Activated CD4-positive, CD25-positive, alpha-beta regulatory T cell treated with anti-CD3 and anti-CD28 coated beads, Interleukin-2, amount 50 U/mL, for 72 hours (primary cell): ENCODE data around the gene SH3RF2.

Experiments
- DNase-seq: peaks from one replicate; pipeline ENCODE4 v3.0.0; 2021

The SH3RF2 gene

DNA sequence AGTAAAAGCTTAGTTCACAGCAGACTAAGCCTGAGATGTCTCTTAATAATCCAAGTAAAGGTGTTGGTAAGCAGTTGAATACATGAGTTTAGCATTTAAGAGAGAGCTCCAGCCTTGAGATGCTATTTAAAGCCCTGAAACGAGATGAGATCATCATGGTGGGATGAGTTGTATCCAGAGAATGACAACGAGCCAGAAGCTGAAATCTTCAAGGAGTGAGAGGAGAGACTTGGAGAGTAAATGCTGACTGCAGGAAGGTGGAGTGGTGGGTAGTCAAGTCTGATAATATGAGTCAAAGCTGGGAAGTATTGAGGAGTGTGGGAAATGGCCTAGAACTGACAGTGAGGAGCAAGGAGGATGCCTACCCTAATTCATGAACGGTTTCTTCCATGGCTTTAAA is 115.3 kb downstream of the SH3RF2 start:
- DNase-seq = no peak

DNA sequence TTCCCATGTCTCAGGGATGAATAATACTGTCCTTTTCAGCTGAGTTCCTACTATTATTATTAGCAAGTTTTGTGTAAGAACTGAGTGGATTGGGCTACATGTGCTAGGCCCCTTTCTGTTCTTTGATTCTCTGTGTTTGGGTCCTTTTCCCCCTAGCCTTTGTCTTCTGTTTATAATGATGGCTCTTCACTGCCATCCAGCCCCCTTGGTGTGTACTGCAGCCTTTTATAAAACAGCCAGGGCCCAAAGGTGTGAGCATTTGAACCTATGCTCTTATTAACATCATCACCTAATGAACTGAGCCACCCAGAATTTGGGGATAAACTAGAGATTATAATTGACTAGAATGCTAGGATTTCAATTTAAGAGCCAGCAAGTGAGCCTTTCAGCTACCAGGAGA is 116.4 kb downstream of the SH3RF2 start:
- DNase-seq = no peak

DNA sequence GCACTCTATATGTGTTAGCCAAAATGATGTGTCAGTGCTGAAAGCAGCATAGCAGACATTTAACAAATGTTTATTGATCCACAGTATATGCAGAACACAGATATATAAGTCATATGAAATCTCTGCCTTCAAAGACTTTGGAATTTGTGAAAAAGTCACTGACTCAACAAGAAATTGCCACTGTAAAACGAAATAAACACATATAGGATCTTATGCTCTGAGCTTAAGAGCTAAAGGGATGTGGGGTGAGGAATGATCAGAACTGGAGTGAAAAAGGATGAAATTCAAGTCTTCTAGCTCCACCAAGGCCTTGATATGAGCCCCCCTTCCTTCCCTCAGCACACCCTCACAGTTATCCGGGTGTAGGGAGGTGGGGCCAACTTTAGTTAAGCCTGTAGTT is 119.1 kb downstream of the SH3RF2 start:
- no peak for DNase-seq

DNA sequence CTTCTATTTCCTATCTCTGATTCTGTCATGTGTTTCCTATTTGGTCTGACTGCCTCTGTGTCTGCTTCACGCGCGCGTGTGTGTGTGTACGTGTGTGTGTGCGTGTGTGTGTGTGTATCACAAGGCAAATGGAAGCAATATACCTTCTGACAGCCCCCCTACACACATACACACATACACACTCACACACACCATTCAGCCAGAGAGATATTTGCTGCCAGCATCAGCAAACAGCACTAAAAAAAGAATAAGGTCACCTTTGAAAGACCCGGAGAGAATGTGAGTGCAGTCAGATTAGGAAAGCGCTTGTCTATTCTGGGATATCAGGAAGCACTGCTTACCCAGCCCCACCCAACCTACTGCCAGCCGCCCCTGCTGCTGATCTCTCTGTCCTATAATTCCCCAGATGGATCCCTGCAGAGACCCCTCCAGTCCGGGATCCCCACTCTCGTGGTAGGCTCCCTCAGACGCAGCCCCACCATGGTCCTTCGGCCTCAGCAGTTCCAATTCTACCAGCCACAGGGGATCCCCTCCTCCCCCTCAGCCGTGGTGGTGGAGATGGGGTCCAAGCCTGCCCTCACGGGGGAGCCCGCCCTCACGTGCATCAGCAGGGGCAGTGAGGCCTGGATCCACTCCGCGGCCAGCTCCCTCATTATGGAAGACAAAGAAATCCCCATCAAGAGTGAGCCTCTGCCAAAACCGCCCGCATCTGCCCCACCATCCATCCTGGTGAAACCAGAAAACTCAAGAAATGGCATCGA is 123.3 kb downstream of the SH3RF2 start:
- no peak for DNase-seq

DNA sequence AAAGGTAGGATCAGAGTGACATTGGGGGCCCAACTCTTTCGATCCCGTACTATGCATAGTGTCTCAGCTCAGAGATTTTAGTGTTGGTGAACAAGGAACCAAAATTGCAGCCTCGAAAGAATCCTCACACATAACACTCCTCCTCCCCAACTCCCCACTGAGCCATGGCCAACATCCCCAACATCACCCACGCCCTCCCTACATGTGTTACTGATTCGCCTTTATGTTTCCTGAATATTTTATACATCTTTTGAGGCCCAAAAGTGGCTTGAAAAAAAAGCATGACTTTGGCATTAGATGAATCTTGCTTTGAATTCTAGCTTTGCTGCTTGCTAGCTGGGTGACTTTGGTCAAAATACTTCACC is 123.8 kb downstream of the SH3RF2 start:
- no peak for DNase-seq

DNA sequence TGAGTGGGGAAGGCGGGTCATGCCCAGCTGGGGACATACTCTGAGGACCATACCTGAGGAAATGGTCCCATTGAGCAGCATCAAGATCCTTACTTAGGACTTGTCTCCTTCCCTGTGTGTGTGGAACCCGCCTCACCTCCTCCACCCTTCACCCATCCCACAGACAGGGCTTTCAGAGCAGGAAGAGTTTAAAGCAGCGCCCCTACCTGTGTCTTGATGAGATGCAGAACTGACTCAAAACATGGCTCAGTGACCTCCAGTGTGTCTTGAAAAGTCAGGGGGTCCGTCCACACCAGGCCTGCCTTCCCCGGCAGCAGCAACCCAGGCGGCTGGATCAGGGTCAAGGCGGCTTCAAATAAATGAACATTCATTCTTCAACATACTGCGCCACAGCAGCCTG is 130.6 kb downstream of the SH3RF2 start:
- no peak for DNase-seq

DNA sequence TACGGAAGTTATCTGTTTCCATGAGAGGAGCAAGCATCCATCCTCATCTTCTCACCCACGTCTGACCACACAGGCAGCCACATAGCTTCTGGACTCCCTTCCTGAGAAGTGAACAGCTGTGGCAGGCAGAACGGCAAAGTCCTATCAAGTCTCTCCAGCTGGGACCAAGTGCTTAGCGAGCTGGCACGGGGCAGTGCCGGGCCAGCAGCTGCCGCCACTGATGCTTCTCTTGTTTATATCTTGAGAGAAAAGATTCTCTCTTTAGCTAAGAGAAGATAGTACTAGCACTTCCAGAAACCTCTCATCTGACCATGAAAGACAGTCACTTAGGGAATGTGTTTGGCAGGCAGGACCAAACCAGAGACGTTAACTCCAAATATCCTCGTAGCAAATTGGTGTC is 131.8 kb downstream of the SH3RF2 start:
- DNase-seq = no peak

- no peak for DNase-seq
Observed at GRCh38 chr5:146068977-146069779, 132.8 kb downstream of the SH3RF2 start.

DNA sequence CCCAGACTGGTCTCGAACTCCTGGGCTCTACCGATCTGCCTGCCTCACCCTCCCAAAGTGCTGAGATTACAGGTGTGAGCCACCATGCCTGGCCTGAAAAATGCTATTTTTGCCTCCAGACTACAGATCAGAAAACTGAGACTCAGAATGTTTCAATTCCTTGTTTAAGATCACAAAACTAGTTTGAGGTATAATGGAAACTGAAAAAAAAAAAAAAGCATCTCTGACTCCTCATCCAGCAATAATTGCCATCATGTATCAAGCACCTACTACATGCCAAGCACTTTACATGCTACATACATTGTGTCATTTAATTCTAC is 133.4 kb downstream of the SH3RF2 start:
- DNase-seq = no peak

GRCh38 chr5:146070746-146071145 is 134.4 kb downstream of the SH3RF2 start:
- DNase-seq = no peak

- DNase-seq = no peak
Observed at GRCh38 chr5:146071171-146071570, 134.8 kb downstream of the SH3RF2 start.

GRCh38 chr5:146072595-146072994 is 136.2 kb downstream of the SH3RF2 start:
- DNase-seq = no peak

DNA sequence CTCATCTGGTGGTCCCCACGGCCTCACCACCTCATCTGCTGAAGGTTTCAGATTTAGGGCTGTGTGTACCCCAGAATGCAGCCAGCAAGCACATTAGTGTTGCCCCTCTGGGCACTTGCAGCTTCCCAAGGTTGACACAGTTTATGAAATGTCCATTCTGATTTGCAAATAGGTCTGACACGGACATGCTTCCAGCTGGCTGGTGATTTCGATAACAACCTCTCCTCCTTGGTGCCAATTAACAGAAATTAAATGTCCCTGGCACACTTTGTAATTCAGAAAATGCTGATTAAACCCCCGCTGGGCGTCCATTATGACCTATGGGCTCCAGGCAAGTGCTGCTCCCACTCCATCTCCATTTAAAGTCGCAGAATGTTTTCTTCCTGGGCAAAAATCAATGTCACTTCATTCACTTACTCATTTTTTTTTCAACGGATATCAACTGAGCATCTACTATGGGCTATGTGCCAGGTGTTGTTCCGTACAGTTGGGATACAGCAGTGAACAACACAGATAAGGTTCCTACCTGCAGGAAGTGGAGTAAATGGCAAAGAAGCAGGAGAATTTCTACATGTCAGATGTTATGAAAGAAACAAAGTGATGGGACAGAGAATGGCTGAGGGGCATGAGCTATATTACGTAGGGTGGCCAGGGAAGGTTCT is 137.0 kb downstream of the SH3RF2 start:
- no peak for DNase-seq

DNA sequence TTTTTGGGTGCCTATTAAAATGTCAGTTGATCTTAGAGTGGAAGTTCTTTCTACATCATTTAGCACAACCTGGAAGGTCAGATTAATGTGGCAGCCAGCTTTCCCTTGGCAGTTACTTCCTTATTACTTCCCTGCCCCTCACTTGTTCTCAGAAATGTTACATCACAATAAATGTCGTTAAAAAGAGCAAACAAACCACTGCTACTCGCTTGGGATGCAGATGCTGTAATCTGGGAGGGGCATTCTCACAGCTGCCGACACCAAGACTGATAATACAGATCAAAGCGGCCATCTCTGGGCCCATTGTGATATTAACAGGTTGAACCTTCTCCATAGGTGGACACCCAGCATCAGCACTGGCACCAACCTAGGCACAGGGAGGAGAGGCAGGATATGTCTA is 139.7 kb downstream of the SH3RF2 start:
- no peak for DNase-seq

- no peak for DNase-seq
Observed at GRCh38 chr5:146076455-146076854, 140.1 kb downstream of the SH3RF2 start.

DNA sequence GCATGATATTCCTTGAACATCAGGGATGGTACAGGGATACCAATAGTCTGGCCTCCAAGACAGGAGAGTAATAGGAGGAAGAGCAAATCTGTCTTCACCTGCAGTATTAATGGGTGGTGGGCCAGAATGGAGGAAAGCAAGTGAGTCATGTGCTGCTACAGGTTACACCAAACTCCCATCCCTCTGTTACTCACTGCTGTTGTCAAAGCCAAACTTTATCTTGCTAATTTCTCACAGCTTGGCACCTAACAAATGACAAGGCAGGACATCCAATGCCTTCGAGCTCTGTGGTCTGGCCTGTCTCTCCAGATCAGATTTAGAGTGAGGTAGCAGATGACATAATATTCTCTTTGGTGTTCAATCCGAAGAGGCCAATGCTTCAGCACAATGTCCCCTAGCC is 142.2 kb downstream of the SH3RF2 start:
- DNase-seq = no peak

- no peak for DNase-seq
Observed at GRCh38 chr5:146079695-146080373, 143.5 kb downstream of the SH3RF2 start.

DNA sequence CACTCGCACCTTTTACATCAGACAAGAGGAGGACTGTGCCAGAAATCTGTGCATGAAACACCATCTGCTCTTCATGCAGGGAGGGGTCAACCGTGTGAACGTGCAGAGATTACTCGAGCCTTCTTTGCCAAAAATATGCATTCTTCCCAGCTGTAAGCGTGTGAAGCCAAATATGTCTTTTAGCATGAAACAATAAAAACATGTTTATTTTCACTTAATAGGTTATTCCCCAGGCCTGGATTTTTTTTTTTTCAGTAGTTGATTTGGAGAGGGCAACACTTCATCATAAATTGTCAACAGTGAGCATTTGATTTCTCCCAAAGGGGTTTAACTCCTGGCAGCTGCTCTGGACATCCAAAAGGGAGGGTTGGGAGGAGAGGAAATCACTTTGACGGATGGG is 145.2 kb downstream of the SH3RF2 start:
- no peak for DNase-seq

DNA sequence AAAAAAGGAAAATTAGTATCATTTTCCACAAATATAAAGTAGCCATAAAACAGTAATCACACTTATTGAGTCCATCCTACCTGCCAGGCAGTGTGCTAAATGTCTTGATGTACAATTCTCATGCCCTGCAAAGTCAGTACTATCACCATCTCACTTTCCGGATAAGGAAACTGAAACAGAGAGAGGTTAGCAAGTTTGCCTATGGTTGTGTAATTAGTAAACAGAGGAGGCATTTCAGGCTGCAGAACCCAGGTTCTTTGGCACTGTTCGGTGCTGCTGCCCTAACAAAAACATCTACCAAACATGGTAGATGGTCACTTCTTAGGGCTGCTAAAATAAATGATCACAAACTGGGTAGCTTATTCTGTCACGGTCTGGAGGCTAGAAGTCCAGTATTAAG is 146.4 kb downstream of the SH3RF2 start:
- no peak for DNase-seq

GRCh38 chr5:146084376-146084775 is 148.0 kb downstream of the SH3RF2 start:
- DNase-seq = no peak

GRCh38 chr5:146088098-146088497 is 151.7 kb downstream of the SH3RF2 start:
- no peak for DNase-seq

DNA sequence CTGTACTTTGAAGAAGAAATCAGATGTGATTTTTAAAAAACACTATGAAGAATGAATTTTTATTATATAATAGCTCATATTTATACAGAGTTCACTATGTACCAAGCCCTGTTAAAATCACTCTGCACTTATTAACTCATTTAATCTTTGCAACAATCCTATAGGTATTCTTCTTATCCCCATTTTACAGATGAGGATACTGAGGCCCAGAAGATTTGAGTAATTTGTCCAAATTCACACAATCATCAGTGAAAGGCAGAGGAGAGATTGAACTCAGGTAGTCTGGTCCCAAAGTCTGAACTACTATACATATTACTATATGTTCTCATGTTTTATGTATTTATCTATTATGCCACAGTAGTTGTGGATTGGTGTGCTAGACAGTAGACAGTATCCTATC is 152.9 kb downstream of the SH3RF2 start:
- no peak for DNase-seq

- DNase-seq = no peak
Observed at GRCh38 chr5:146091881-146092280, 155.5 kb downstream of the SH3RF2 start.

DNA sequence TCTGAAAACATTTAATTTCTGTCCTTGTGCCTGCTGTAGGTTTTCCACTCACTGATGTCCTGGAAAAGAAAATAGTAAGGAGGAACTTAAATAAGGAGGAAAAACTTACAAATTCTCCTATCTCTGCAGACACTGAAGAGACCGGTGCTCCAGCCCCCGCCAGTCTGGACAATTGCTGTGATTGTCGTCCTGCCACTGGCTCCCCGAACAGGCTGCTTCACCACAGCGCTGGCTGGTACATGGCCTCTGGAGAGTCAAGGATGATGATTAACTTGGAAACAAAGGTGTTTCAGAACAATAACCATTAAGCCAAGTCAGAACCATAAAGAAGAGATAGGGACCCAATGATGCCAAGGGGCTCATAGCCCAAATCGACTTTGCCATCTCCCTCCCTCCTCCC is 161.7 kb downstream of the SH3RF2 start:
- DNase-seq = no peak
